A549 (cell line): ENCODE results near the gene CHURC1. TPM values are rescaled to one million over a fixed set of nuclear protein-coding genes. Genes with fewer than 3 reads are reported as not detected.
A peak's percentile ranks its signal among the peaks of the same experiment; 100 is the strongest.

Source experiments
- ATAC-seq, 2 experiments: fragments of 200-7000 bp in 1 of 2; fragments of >200 bp in 1 of 2; cut with Nextera tagmentation in 1 of 2; cut with Tn5 transposase in 1 of 2; 3 replicates each; pipeline versions ENCODE4 v1.8.0 to v1.9.1; 2018 to 2020; ENCODE audit warnings: mild to moderate bottlenecking in 1 of 2, moderate library complexity in 1 of 2
- CTCF ChIA-PET: fragments of 300-600 bp; sonication (Branson Sonifier 250); formaldehyde crosslinking; extraction: SDS; loops from one replicate; lab custom pipeline; 2021; ENCODE audit warnings: antibody characterized with exemption, inconsistent platforms; lab: Yijun Ruan, JAX
- POLR2A ChIA-PET: fragments of 350-600 bp; formaldehyde crosslinking; extraction: SDS; loops from one replicate; lab custom pipeline; 2021; ENCODE audit warnings: antibody characterized with exemption, inconsistent platforms; lab: Yijun Ruan, JAX
- DNase-seq, 2 experiments: peaks; one replicate each; pipeline versions ENCODE4 v3.0.0 to v3.0.0-alpha.2; 2011 to 2016; ENCODE audit warnings: low read depth in 1 of 2, low spot score in 1 of 2
- FAIRE-seq: peaks from 2 replicates; lab custom pipeline; 2011; peaks lifted over from hg19 to GRCh38; lab: Jason Lieb, UNC
- H3K27ac ChIP-seq, 2 experiments: fragments of >200 bp; sonication (Bioruptor Twin); formaldehyde crosslinking; 3 replicates each; pipeline ENCODE4 v1.5.1; 2016 to 2017
- H3K4me1 ChIP-seq: fragments of >200 bp; sonication (Bioruptor Twin); formaldehyde crosslinking; 3 replicates; pipeline ENCODE4 v1.6.1; 2016
- H3K4me2 ChIP-seq: fragments of >200 bp; sonication (Bioruptor Twin); formaldehyde crosslinking; 3 replicates; pipeline ENCODE4 v1.6.1; 2016
- H3K4me3 ChIP-seq: fragments of >200 bp; sonication (Bioruptor Twin); formaldehyde crosslinking; 3 replicates; pipeline ENCODE4 v1.5.1; 2016
- H3K9me3 ChIP-seq: fragments of >200 bp; sonication (Bioruptor Twin); formaldehyde crosslinking; 3 replicates; pipeline ENCODE4 v1.6.1; 2016
- CBX2 ChIP-seq: fragments of 200-600 bp; sonication (generic); IDR thresholded peaks from 2 replicates; pipeline ENCODE4 v1.6.1; 2016; ENCODE audit warnings: low read depth, mild to moderate bottlenecking, borderline replicate concordance
- CHD2 ChIP-seq: fragments of 150-350 bp; IDR thresholded peaks from 2 replicates; pipeline ENCODE4 v1.6.1; 2014; ENCODE audit warnings: low read length; ENCODE audit not compliant: partially characterized antibody
- CHD4 ChIP-seq: fragments of 200-600 bp; sonication (generic); IDR thresholded peaks from 2 replicates; pipeline ENCODE4 v1.6.1; 2016; ENCODE audit warnings: antibody characterized with exemption, mild to moderate bottlenecking, borderline replicate concordance
- E2F6 ChIP-seq: IDR thresholded peaks from 2 replicates; pipeline ENCODE4 v1.6.1; 2012; ENCODE audit warnings: low read depth, borderline replicate concordance
- EHF ChIP-seq: fragments of 250-450 bp; sonication (Bioruptor Pico); IDR thresholded peaks from 2 replicates; pipeline ENCODE4 v1.5.0; 2020; ENCODE audit warnings: mild to moderate bottlenecking
- EHMT2 ChIP-seq: fragments of 200-600 bp; sonication (generic); IDR thresholded peaks from 2 replicates; pipeline ENCODE4 v1.6.1; 2016; ENCODE audit warnings: antibody characterized with exemption, low read depth, mild to moderate bottlenecking, moderate library complexity
- EP300 ChIP-seq, 2 experiments: fragments of >200 bp; sonication (Bioruptor Twin); formaldehyde crosslinking; IDR thresholded peaks; 2 replicates in 1 of 2; 3 replicates in 1 of 2; pipeline ENCODE4 v1.6.1; 2016 to 2017
- ESRRA ChIP-seq: fragments of 150-350 bp; IDR thresholded peaks from 2 replicates; pipeline ENCODE4 v1.6.1; 2014; ENCODE audit warnings: mild to moderate bottlenecking, low read length, borderline replicate concordance
- FOSB ChIP-seq: fragments of 250-450 bp; sonication (Bioruptor Pico); IDR thresholded peaks from 2 replicates; pipeline ENCODE4 v1.5.0; 2020; ENCODE audit warnings: mild to moderate bottlenecking, moderate library complexity
- FOSL2 ChIP-seq, 2 experiments: fragments of 450-650 bp in 1 of 2; fragments of >200 bp in 1 of 2; sonication (Bioruptor Twin) in 1 of 2; formaldehyde crosslinking; IDR thresholded peaks; 2 replicates each; pipeline versions ENCODE4 v1.5.0 to v1.6.1; 2016 to 2020; ENCODE audit warnings: mild to moderate bottlenecking in 1 of 2, moderate library complexity in 1 of 2
- GATA3 ChIP-seq: IDR thresholded peaks from 2 replicates; pipeline ENCODE4 v1.6.1; 2012; ENCODE audit warnings: borderline replicate concordance
- HES2 ChIP-seq: fragments of >200 bp; sonication (Bioruptor Twin); formaldehyde crosslinking; IDR thresholded peaks from 2 replicates; pipeline ENCODE4 v1.6.1; 2016
- HOXB5 ChIP-seq: fragments of 250-450 bp; sonication (Bioruptor Pico); IDR thresholded peaks from 2 replicates; pipeline ENCODE4 v1.5.0; 2020; ENCODE audit warnings: mild to moderate bottlenecking, moderate library complexity
- KDM1A ChIP-seq: fragments of 200-600 bp; sonication (generic); IDR thresholded peaks from 2 replicates; pipeline ENCODE4 v1.6.1; 2016; ENCODE audit warnings: low read depth, mild to moderate bottlenecking
- MAFK ChIP-seq: fragments of 450-650 bp; IDR thresholded peaks from 2 replicates; pipeline ENCODE4 v1.6.1; 2014; ENCODE audit not compliant: partially characterized antibody
- MAX ChIP-seq: IDR thresholded peaks from 2 replicates; pipeline ENCODE4 v1.6.1; 2012
- MAZ ChIP-seq: fragments of 150-350 bp; IDR thresholded peaks from 2 replicates; pipeline ENCODE4 v1.6.1; 2014; ENCODE audit warnings: antibody characterized with exemption, low read depth, low read length, borderline replicate concordance
- NFE2L2 ChIP-seq: fragments of 150-350 bp; conservative IDR thresholded peaks from 2 replicates; pipeline ENCODE4 v1.6.1; 2014; ENCODE audit warnings: low read length
- NPAS2 ChIP-seq: fragments of 250-450 bp; sonication (Bioruptor Pico); IDR thresholded peaks from 2 replicates; pipeline ENCODE4 v1.8.0; 2022; ENCODE audit warnings: mild to moderate bottlenecking, moderate library complexity, borderline replicate concordance
- NR3C1 ChIP-seq: fragments of >200 bp; sonication (Bioruptor Twin); formaldehyde crosslinking; IDR thresholded peaks from 3 replicates; pipeline ENCODE4 v1.6.1; 2017
- POLR2A ChIP-seq: IDR thresholded peaks from 2 replicates; pipeline ENCODE4 v1.6.1; 2012; ENCODE audit warnings: mild to moderate bottlenecking, low read length
- POLR2AphosphoS2 ChIP-seq: conservative IDR thresholded peaks from 2 replicates; pipeline ENCODE4 v1.6.1; 2012; ENCODE audit warnings: low read length, improper control_type of control experiment, inconsistent platforms
- RAD21 ChIP-seq, 2 experiments: fragments of >200 bp in 1 of 2; sonication (Bioruptor Twin) in 1 of 2; formaldehyde crosslinking in 1 of 2; IDR thresholded peaks in 1 of 2; conservative IDR thresholded peaks in 1 of 2; 2 replicates in 1 of 2; 3 replicates in 1 of 2; pipeline ENCODE4 v1.6.1; 2012 to 2018; ENCODE audit warnings: inconsistent platforms in 1 of 2
- RARB ChIP-seq: fragments of 250-450 bp; sonication (Bioruptor Pico); IDR thresholded peaks from 2 replicates; pipeline ENCODE4 v1.8.0; 2021; ENCODE audit warnings: mild to moderate bottlenecking, moderate library complexity
- RFX5 ChIP-seq: fragments of 450-650 bp; IDR thresholded peaks from 2 replicates; pipeline ENCODE4 v1.7.1; 2014; ENCODE audit warnings: antibody characterized with exemption, mild to moderate bottlenecking, moderate library complexity
- RNF2 ChIP-seq: fragments of 200-600 bp; sonication (generic); IDR thresholded peaks from 2 replicates; pipeline ENCODE4 v1.6.1; 2016; ENCODE audit warnings: low read depth, mild to moderate bottlenecking, antibody characterized with exemption, moderate library complexity, borderline replicate concordance
- SREBF2 ChIP-seq: fragments of 450-650 bp; IDR thresholded peaks from 2 replicates; pipeline ENCODE4 v1.6.1; 2014; ENCODE audit warnings: mild to moderate bottlenecking, moderate library complexity
- TFCP2L1 ChIP-seq: fragments of 250-450 bp; sonication (Bioruptor Pico); IDR thresholded peaks from 2 replicates; pipeline ENCODE4 v1.5.0; 2021; ENCODE audit warnings: mild to moderate bottlenecking
- USF2 ChIP-seq: fragments of 450-650 bp; IDR thresholded peaks from 2 replicates; pipeline ENCODE4 v1.6.1; 2014; ENCODE audit warnings: antibody characterized with exemption
- WGBS: methylation state at CpG from one replicate; pipeline ENCODE4 v1.1.6; 2017; ENCODE audit errors: missing lambda C conversion rate; 5-methylcytosine and 5-hydroxymethylcytosine counted together
- polyA plus RNA-seq, 4 experiments: library from polyadenylated mRNA; depleted of rRNA in 3 of 4; stranded (reverse); fragments of >200 nt; fragmentation: RNase III in 1 of 4; extraction: RNeasy Plus Mini Kit Qiagen cat#74134 plus additional on column Dnase treatment in 1 of 4; gene quantifications; 2 replicates in 3 of 4; 3 replicates in 1 of 4; pipeline ENCODE4 v1.2.3, GENCODE V29; 2011 to 2017

The CHURC1 gene
- polyA plus RNA-seq, 2 of the 4 experiments (the other 2 are of a cell fraction): 151 to 153 TPM

- TF ChIP-seq KDM1A: no peak
- TF ChIP-seq ESRRA: no peak
- TF ChIP-seq POLR2A: no peak
- TF ChIP-seq MAZ: no peak
- no peak for TF ChIP-seq HOXB5 (CRISPR knock-in tag)
- no peak for TF ChIP-seq POLR2AphosphoS2
- no peak for TF ChIP-seq EP300 (IDR thresholded peaks at IDR 0.05)
- no peak for TF ChIP-seq EHMT2
- no peak for TF ChIP-seq USF2
- TF ChIP-seq MAX: no peak
- TF ChIP-seq RFX5: no peak
- no peak for TF ChIP-seq CHD2
- FAIRE-seq: no peak
- WGBS: 89% methylated on average over 5 of the region's 5 CpGs
- no peak for ATAC-seq
- no peak for DNase-seq
- Histone ChIP-seq H3K4me2 (no peak overlapping the region), H3K9me3 (no peaks in the 10 kb centered on the region), H3K4me3 (no peak overlapping the region), H3K27ac (no peak overlapping the region), H3K4me1 (no peaks in the 10 kb centered on the region)
- POLR2A ChIA-PET: no interaction called here
- CTCF ChIA-PET: interaction anchor here (1.0 to 2.0 kb wide), 3 partner anchors 11 to 28 kb away, joined by 3 to 8 read pairs (median 4); partner anchors contain the start of gene FNTB
Measured at GRCh38 chr14:64958743-64959142, 44.5 kb downstream of the CHURC1 start.

GRCh38 chr14:64960762-64961276, 46.6 kb downstream of the CHURC1 start:
- peak; percentile 44 to 66; a peak in 3 of 6 replicates for ATAC-seq
- H3K27ac ChIP-seq: no peak overlapping the region
- H3K4me2 ChIP-seq: no peak overlapping the region
- no peaks in the 10 kb centered on the region for H3K4me1 ChIP-seq
- CTCF ChIA-PET: interaction anchor here (0.9 to 2.0 kb wide), 9 partner anchors 9 to 25 kb away, joined by 3 to 8 read pairs (median 3); no protein-coding TSS in a partner anchor
- POLR2A ChIA-PET: no interaction called here
- 69% methylated on average over 3 of the region's 5 CpGs for whole genome bisulfite sequencing
- TF ChIP-seq SREBF2 (no peak), RAD21 (conservative IDR thresholded peaks at IDR 0.05 in 1 of 2, IDR thresholded peaks at IDR 0.05 in 1 of 2) (peak in 1 of 2 experiments; percentile 26; a peak in 1 of 5 replicates)
- TF ChIP-seq, all 56 proteins: peak for 1
- DNase-seq (no peak), FAIRE-seq (no peak)
- Histone ChIP-seq H3K4me3 (no peak overlapping the region), H3K9me3 (no peaks in the 10 kb centered on the region)

- no peak overlapping the region for H3K27ac ChIP-seq
- WGBS: 85% methylated on average over 1 of the region's 1 CpG
- H3K4me3 ChIP-seq: no peak overlapping the region
- ATAC-seq: peak in 1 of 2 experiments; percentile 54; a peak in 3 of 6 replicates
- no peak for TF ChIP-seq NR3C1
- TF ChIP-seq HES2: no peak
- no peak for TF ChIP-seq FOSB (CRISPR knock-in tag)
- TF ChIP-seq TFCP2L1 (CRISPR knock-in tag): no peak
- TF ChIP-seq NFE2L2: no peak
- TF ChIP-seq MAFK: no peak
- TF ChIP-seq GATA3: no peak
- no peak for TF ChIP-seq RNF2
- TF ChIP-seq CHD4: no peak
- TF ChIP-seq FOSL2 (IDR thresholded peaks at IDR 0.05): no peak
- no peak for TF ChIP-seq FOSL2 (CRISPR knock-in tag; IDR thresholded peaks at IDR 0.05)
- no peak for TF ChIP-seq NPAS2 (CRISPR knock-in tag)
- TF ChIP-seq MAX: no peak
- TF ChIP-seq EHF (CRISPR knock-in tag): no peak
- no peak for TF ChIP-seq RAD21 (conservative IDR thresholded peaks at IDR 0.05 in 1 of 2, IDR thresholded peaks at IDR 0.05 in 1 of 2)
- TF ChIP-seq HOXB5 (CRISPR knock-in tag): no peak
- no peak for TF ChIP-seq SREBF2
- no peak for TF ChIP-seq EHMT2
- TF ChIP-seq E2F6: no peak
- TF ChIP-seq CBX2: no peak
- TF ChIP-seq RARB (CRISPR knock-in tag): no peak
- TF ChIP-seq, all 56 proteins: peak for 0
- POLR2A ChIA-PET: no interaction called here
- H3K4me1 ChIP-seq: 0 out of 3 replicates have a peak, but pooled peaks cover 2% of the 10 kb centered on the region
- CTCF ChIA-PET: interaction anchor here (0.7 kb wide), 1 partner anchor 14 kb away, joined by 4 read pairs; no protein-coding TSS in a partner anchor
- no peak overlapping the region for H3K4me2 ChIP-seq
- no peak for FAIRE-seq
- DNase-seq: no peak
- H3K9me3 ChIP-seq: no peaks in the 10 kb centered on the region
Measured at GRCh38 chr14:64963611-64964010, 49.4 kb downstream of the CHURC1 start.
